ENCODE measurements around the gene GABBR2. TPM values are rescaled to one million over a fixed set of nuclear protein-coding genes. Genes with fewer than 3 reads are reported as not detected.
A peak's percentile ranks its signal among the peaks of the same experiment; 100 is the strongest.

Gene GABBR2
- total RNA-seq, 1 experiment from 2014 or later = not detected

- no peak for DNase-seq (ENCODE audit: unreplicated experiment)
- H3K36me3 Mint-ChIP-seq (ENCODE audit: insufficient read depth, unreplicated experiment) = no peaks in the 10 kb centered on the region
- TF ChIP-seq CTCF (IDR thresholded peaks at IDR 0.05; ENCODE audit: unreplicated experiment) = no peak
These were observed 168.3 kb downstream of the GABBR2 start for GRCh38 chr9:98540476-98540875.

DNA sequence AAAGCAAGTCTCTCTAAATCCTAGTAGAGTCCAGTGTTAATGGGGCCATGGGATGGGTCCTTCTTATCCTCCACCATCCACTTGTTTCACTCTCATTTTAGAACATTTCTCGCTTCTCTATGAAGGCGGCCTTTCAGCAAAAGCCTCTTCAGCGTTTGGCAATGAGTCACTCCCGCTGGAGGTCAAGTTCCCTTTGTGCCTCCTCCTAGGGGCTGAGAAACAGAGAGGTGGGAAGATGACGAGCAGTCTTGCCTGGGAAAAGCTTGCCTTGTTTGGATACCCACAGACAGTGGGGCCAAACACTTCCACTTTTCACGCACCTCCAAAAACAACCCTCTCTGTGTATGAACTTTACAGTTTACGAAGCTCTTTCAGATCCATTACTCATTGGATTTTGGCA is 168.8 kb downstream of the GABBR2 start:
- TF ChIP-seq CTCF (IDR thresholded peaks at IDR 0.05; ENCODE audit: unreplicated experiment) = no peak
- Mint-ChIP-seq H3K36me3 (ENCODE audit: insufficient read depth, unreplicated experiment) (no peaks in the 10 kb centered on the region), H3K9me3 (ENCODE audit: unreplicated experiment) (no peaks in the 10 kb centered on the region), H3K4me1 (ENCODE audit: insufficient read depth, unreplicated experiment) (no peaks in the 10 kb centered on the region), H3K27me3 (ENCODE audit: insufficient read depth, unreplicated experiment) (peaks cover 46% of the 10 kb centered on the region), H3K27ac (ENCODE audit: low read depth, unreplicated experiment) (no peak overlapping the region), H3K4me3 (ENCODE audit: unreplicated experiment) (no peak overlapping the region)
- no peak for DNase-seq (ENCODE audit: unreplicated experiment)
- intact Hi-C loops (cut with micrococcal nuclease) = no loop called here
- no TSS peak for BruUV-seq (replicated peaks)
- CTCF ChIA-PET = no interaction called here
- POLR2A ChIA-PET = no interaction called here

More at GRCh38 chr9:98540476-98540875, 168.3 kb downstream of the GABBR2 start:
- H3K4me1 Mint-ChIP-seq (ENCODE audit: insufficient read depth, unreplicated experiment) = no peaks in the 10 kb centered on the region
- no TSS peak for BruUV-seq (replicated peaks)
- POLR2A ChIA-PET = no interaction called here
- CTCF ChIA-PET = no interaction called here
- no peak overlapping the region for H3K4me3 Mint-ChIP-seq (ENCODE audit: unreplicated experiment)
- no peaks in the 10 kb centered on the region for H3K9me3 Mint-ChIP-seq (ENCODE audit: unreplicated experiment)
- intact Hi-C loops (cut with micrococcal nuclease) = no loop called here
- H3K27me3 Mint-ChIP-seq (ENCODE audit: insufficient read depth, unreplicated experiment) = peaks cover 46% of the 10 kb centered on the region
- H3K27ac Mint-ChIP-seq (ENCODE audit: low read depth, unreplicated experiment) = no peak overlapping the region

DNA sequence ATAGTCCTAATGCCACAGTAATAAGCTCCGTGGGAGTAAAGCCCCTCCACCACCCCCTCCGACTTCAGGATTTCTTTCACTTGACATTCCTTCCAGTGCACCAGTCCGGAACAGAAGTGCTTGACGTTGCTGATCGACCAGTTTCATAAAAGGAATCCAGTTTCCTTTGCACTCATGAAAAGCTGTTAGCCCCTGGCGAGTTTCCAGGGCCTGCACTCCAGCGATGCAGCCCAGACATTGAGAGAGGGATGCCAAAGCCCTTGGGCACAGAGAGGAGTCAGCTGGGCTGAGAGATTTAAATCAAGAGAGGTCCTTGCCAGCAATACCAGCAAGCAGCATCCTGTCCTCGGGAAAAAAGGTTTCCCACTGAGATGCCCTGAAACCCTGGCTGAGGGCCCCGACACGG is 170.1 kb downstream of the GABBR2 start:
- H3K4me3 Mint-ChIP-seq (ENCODE audit: unreplicated experiment) = no peak overlapping the region
- no TSS peak for BruUV-seq (replicated peaks)
- H3K27ac Mint-ChIP-seq (ENCODE audit: low read depth, unreplicated experiment) = no peak overlapping the region
- H3K9me3 Mint-ChIP-seq (ENCODE audit: unreplicated experiment) = no peaks in the 10 kb centered on the region
- no peaks in the 10 kb centered on the region for H3K36me3 Mint-ChIP-seq (ENCODE audit: insufficient read depth, unreplicated experiment)
- POLR2A ChIA-PET = no interaction called here
- peak; percentile 18 for DNase-seq (ENCODE audit: unreplicated experiment)
- intact Hi-C loops (cut with micrococcal nuclease) = no loop called here
- CTCF ChIA-PET = interaction anchor here (0.7 to 1.0 kb wide), 3 partner anchors 13 to 1131 kb away, joined by 3 to 4 read pairs (median 3); no protein-coding TSS in a partner anchor
- H3K4me1 Mint-ChIP-seq (ENCODE audit: insufficient read depth, unreplicated experiment) = no peaks in the 10 kb centered on the region
- no peak for TF ChIP-seq CTCF (IDR thresholded peaks at IDR 0.05; ENCODE audit: unreplicated experiment)
- H3K27me3 Mint-ChIP-seq (ENCODE audit: insufficient read depth, unreplicated experiment) = peaks cover 46% of the 10 kb centered on the region

DNA sequence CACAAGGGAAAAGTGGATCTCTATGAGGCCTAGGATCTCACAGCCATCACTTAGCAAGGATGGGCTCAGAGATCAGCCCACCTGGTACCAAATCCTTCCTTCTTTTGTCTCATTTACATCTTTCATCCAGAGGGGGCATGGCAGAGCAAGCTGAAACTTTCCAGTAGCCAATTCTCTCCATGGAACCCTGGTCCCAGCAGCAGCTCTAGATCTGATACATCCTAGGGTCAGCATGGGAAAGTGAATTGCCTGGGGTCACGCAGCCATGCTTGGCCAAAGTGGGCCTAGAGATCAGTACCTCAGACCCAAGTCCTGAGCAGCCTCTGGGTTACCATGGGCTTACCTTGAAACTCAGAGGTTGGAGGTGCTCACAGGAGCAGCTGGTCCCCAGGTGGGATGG is 170.5 kb downstream of the GABBR2 start:
- DNase-seq (ENCODE audit: unreplicated experiment) = no peak
- Mint-ChIP-seq H3K36me3 (ENCODE audit: insufficient read depth, unreplicated experiment) (no peaks in the 10 kb centered on the region), H3K27me3 (ENCODE audit: insufficient read depth, unreplicated experiment) (peaks cover 46% of the 10 kb centered on the region), H3K9me3 (ENCODE audit: unreplicated experiment) (no peaks in the 10 kb centered on the region), H3K4me3 (ENCODE audit: unreplicated experiment) (no peak overlapping the region), H3K4me1 (ENCODE audit: insufficient read depth, unreplicated experiment) (no peaks in the 10 kb centered on the region), H3K27ac (ENCODE audit: low read depth, unreplicated experiment) (no peak overlapping the region)
- CTCF ChIA-PET = interaction anchor here (0.7 to 1.0 kb wide), 3 partner anchors 13 to 1131 kb away, joined by 3 to 4 read pairs (median 3); no protein-coding TSS in a partner anchor
- no peak for TF ChIP-seq CTCF (IDR thresholded peaks at IDR 0.05; ENCODE audit: unreplicated experiment)
- POLR2A ChIA-PET = no interaction called here
- no TSS peak for BruUV-seq (replicated peaks)
- intact Hi-C loops (cut with micrococcal nuclease) = no loop called here

Data from MCF 10A (cell line).